Esophagus muscularis mucosa (tissue), 4 donors: ENCODE results near the gene GPSM1. TPM values are rescaled to one million over a fixed set of nuclear protein-coding genes. Genes with fewer than 3 reads are reported as not detected.

ENCODE experiments used
- DNase-seq: peaks from one replicate; pipeline ENCODE4 v3.0.0-alpha.2; 2017; ENCODE audit errors: extremely low spot score
- H3K27ac ChIP-seq, 4 donors: fragments of 200-600 bp; sonication (generic); replicated peaks in 1 of 4; 1 replicate in 3 of 4; 2 replicates in 1 of 4; pipeline ENCODE4 v1.5.1; 2016 to 2019; ENCODE audit warnings: mild to moderate bottlenecking in 1 of 4
- H3K27me3 ChIP-seq, 4 donors: fragments of 200-600 bp; sonication (generic); one replicate each; pipeline versions ENCODE4 v1.5.1 to v1.6.0; 2016 to 2019
- H3K36me3 ChIP-seq, 4 donors: fragments of 200-600 bp; sonication (generic); one replicate each; pipeline ENCODE4 v1.5.1; 2016 to 2019
- H3K4me1 ChIP-seq, 4 donors: fragments of 200-600 bp; sonication (generic); one replicate each; pipeline ENCODE4 v1.5.1; 2016 to 2019
- H3K4me3 ChIP-seq, 4 donors: fragments of 200-600 bp; sonication (generic); 1 replicate in 2 of 4; 2 replicates in 2 of 4; pipeline ENCODE4 v1.5.1; 2016 to 2019; ENCODE audit warnings: mild to moderate bottlenecking in 4 of 4, moderate library complexity in 1 of 4
- H3K9me3 ChIP-seq, 4 donors: fragments of 200-600 bp; sonication (generic); 1 replicate in 3 of 4; 2 replicates in 1 of 4; pipeline ENCODE4 v1.5.1; 2016 to 2019
- CTCF ChIP-seq, 3 experiments: fragments of 200-600 bp in 2 of 3; fragments of 450-650 bp in 1 of 3; sonication (generic) in 2 of 3; IDR thresholded peaks; one replicate each; pipeline ENCODE4 v1.5.1; 2017 to 2019; ENCODE audit warnings: antibody characterized with exemption in 3 of 3, mild to moderate bottlenecking in 2 of 3, moderate library complexity in 1 of 3
- EP300 ChIP-seq: sonication (generic); formaldehyde crosslinking; IDR thresholded peaks from one replicate; pipeline ENCODE4 v1.6.1; 2017; ENCODE audit warnings: antibody characterized with exemption
- POLR2A ChIP-seq: fragments of 450-650 bp; IDR thresholded peaks from one replicate; pipeline ENCODE4 v1.6.1; 2017; ENCODE audit warnings: antibody characterized with exemption, moderate library complexity, mild to moderate bottlenecking, low read depth
- POLR2AphosphoS5 ChIP-seq, 2 donors: sonication (generic); formaldehyde crosslinking; IDR thresholded peaks; one replicate each; pipeline ENCODE4 v1.6.1; 2017; ENCODE audit warnings: antibody characterized with exemption in 2 of 2
- WGBS: methylation state at CpG from one replicate; pipeline ENCODE4 v1.1.5; 2018; 5-methylcytosine and 5-hydroxymethylcytosine counted together
- intact Hi-C: fragments of 100-400 bp; cut with DNase I; formaldehyde crosslinking; loops from one replicate; pipeline ENCODE4 v1.15.1; 2023
- total RNA-seq, 4 donors: library from RNA; depleted of rRNA; stranded (reverse); fragments of >200 nt; gene quantifications; one replicate each; pipeline versions ENCODE4 v1.1.0 to v1.2.1, GENCODE V29; 2016

The GPSM1 gene
- total RNA-seq, 4 donors from 2014 or later: 8.3 to 18.5 (median 16.3) TPM

- intact Hi-C loops: loop anchor here (10.0 kb wide), 1 partner anchor 682 kb away; no protein-coding TSS in a partner anchor
- Histone ChIP-seq H3K4me1 (peaks cover 5 to 10% (median 9%) of the 10 kb centered on the region in 4 donors), H3K36me3 (no peaks in the 10 kb centered on the region), H3K27ac (no peak overlapping the region), H3K4me3 (no peak overlapping the region), H3K9me3 (no peaks in the 10 kb centered on the region), H3K27me3 (peaks cover 0 to 93% (median 9%) of the 10 kb centered on the region in 4 donors)
- no peak for TF ChIP-seq CTCF (IDR thresholded peaks at IDR 0.05)
- TF ChIP-seq POLR2A: no peak
- TF ChIP-seq EP300: no peak
- TF ChIP-seq POLR2AphosphoS5 (IDR thresholded peaks at IDR 0.05): no peak
- DNase-seq: no peak
- 93% methylated on average over 20 of the region's 30 CpGs for WGBS
Observed at GRCh38 chr9:136286359-136286986, 40.9 kb upstream of the GPSM1 start.

GRCh38 chr9:136286987-136287379 lies 40.4 kb upstream of the GPSM1 start:
- no peaks in the 10 kb centered on the region for H3K36me3 ChIP-seq
- H3K9me3 ChIP-seq: no peaks in the 10 kb centered on the region
- TF ChIP-seq CTCF (IDR thresholded peaks at IDR 0.05) (no peak), POLR2AphosphoS5 (IDR thresholded peaks at IDR 0.05) (no peak), POLR2A (no peak), EP300 (no peak)
- no peak overlapping the region for H3K27ac ChIP-seq
- H3K4me3 ChIP-seq: no peak overlapping the region
- peaks cover 0 to 93% (median 9%) of the 10 kb centered on the region in 4 donors for H3K27me3 ChIP-seq
- peaks cover 5 to 10% (median 9%) of the 10 kb centered on the region in 4 donors for H3K4me1 ChIP-seq
- WGBS: 87% methylated on average over 13 of the region's 13 CpGs
- no peak for DNase-seq
- intact Hi-C loops: loop anchor here (10.0 kb wide), 1 partner anchor 682 kb away; no protein-coding TSS in a partner anchor

GRCh38 chr9:136287960-136288753 lies 39.2 kb upstream of the GPSM1 start:
- no peak for TF ChIP-seq EP300
- TF ChIP-seq CTCF (IDR thresholded peaks at IDR 0.05): no peak
- no peak for TF ChIP-seq POLR2AphosphoS5 (IDR thresholded peaks at IDR 0.05)
- no peak for TF ChIP-seq POLR2A
- intact Hi-C loops: loop anchor here (10.0 kb wide), 1 partner anchor 683 kb away; no protein-coding TSS in a partner anchor
- H3K27ac ChIP-seq: no peak overlapping the region

GRCh38 chr9:136289651-136290507 lies 37.5 kb upstream of the GPSM1 start:
- Histone ChIP-seq H3K9me3 (no peaks in the 10 kb centered on the region), H3K36me3 (no peaks in the 10 kb centered on the region), H3K4me3 (no peak overlapping the region), H3K4me1 (no peaks in the 10 kb centered on the region), H3K27me3 (peaks cover 0 to 71% (median 9%) of the 10 kb centered on the region in 4 donors), H3K27ac (no peak overlapping the region)
- no peak for DNase-seq
- TF ChIP-seq POLR2A: no peak
- TF ChIP-seq EP300: no peak
- TF ChIP-seq CTCF (IDR thresholded peaks at IDR 0.05): no peak
- TF ChIP-seq POLR2AphosphoS5 (IDR thresholded peaks at IDR 0.05): no peak
- WGBS: 87% methylated on average over 18 of the region's 30 CpGs
- intact Hi-C loops: loop anchor here (10.0 kb wide), 1 partner anchor 685 kb away; no protein-coding TSS in a partner anchor

More at GRCh38 chr9:136287960-136288753, 39.2 kb upstream of the GPSM1 start:
- 49% methylated on average over 15 of the region's 21 CpGs for WGBS
- H3K4me3 ChIP-seq: no peak overlapping the region
- no peaks in the 10 kb centered on the region for H3K36me3 ChIP-seq
- no peak for DNase-seq
- peaks cover 5 to 8% (median 7%) of the 10 kb centered on the region in 4 donors for H3K4me1 ChIP-seq
- H3K9me3 ChIP-seq: no peaks in the 10 kb centered on the region
- peaks cover 0 to 83% (median 9%) of the 10 kb centered on the region in 4 donors for H3K27me3 ChIP-seq
